ENCODE results near the gene UBA52.

- TF ChIP-seq, protein P1, sequence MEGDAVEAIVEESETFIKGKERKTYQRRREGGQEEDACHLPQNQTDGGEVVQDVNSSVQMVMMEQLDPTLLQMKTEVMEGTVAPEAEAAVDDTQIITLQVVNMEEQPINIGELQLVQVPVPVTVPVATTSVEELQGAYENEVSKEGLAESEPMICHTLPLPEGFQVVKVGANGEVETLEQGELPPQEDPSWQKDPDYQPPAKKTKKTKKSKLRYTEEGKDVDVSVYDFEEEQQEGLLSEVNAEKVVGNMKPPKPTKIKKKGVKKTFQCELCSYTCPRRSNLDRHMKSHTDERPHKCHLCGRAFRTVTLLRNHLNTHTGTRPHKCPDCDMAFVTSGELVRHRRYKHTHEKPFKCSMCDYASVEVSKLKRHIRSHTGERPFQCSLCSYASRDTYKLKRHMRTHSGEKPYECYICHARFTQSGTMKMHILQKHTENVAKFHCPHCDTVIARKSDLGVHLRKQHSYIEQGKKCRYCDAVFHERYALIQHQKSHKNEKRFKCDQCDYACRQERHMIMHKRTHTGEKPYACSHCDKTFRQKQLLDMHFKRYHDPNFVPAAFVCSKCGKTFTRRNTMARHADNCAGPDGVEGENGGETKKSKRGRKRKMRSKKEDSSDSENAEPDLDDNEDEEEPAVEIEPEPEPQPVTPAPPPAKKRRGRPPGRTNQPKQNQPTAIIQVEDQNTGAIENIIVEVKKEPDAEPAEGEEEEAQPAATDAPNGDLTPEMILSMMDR (IDR thresholded peaks at IDR 0.05) = no peak
- TF ChIP-seq POLR2A (IDR thresholded peaks at IDR 0.05) (no peak), POLR2AphosphoS5 (IDR thresholded peaks at IDR 0.05) (no peak), EP300 (IDR thresholded peaks at IDR 0.05) (no peak)
Observed at GRCh38 chr19:18604820-18605159, 33.1 kb downstream of the UBA52 start.
